Ishikawa (cell line): ENCODE measurements around the gene DGLUCY.

Source experiments
- EGR1 ChIP-seq: IDR thresholded peaks from 2 replicates; pipeline ENCODE4 v1.6.1; 2012
- EP300 ChIP-seq: IDR thresholded peaks from 2 replicates; pipeline ENCODE4 v1.6.1; 2012; ENCODE audit warnings: borderline replicate concordance
- FOXM1 ChIP-seq: IDR thresholded peaks from 2 replicates; pipeline ENCODE4 v1.6.1; 2012; ENCODE audit warnings: low read depth, borderline replicate concordance
- RAD21 ChIP-seq: IDR thresholded peaks from 2 replicates; pipeline ENCODE4 v1.6.1; 2012; ENCODE audit warnings: low read depth
- REST ChIP-seq: IDR thresholded peaks from 2 replicates; pipeline ENCODE4 v1.6.1; 2012; ENCODE audit warnings: low read depth, mild to moderate bottlenecking
- TAF1 ChIP-seq: IDR thresholded peaks from 2 replicates; pipeline ENCODE4 v1.6.1; 2012; ENCODE audit warnings: low read depth, mild to moderate bottlenecking
- TCF12 ChIP-seq: IDR thresholded peaks from 2 replicates; pipeline ENCODE4 v1.6.1; 2012; ENCODE audit warnings: low read depth
- TEAD4 ChIP-seq: IDR thresholded peaks from 2 replicates; pipeline ENCODE4 v1.6.1; 2012

- TF ChIP-seq REST (no peak), TAF1 (no peak), RAD21 (no peak), TCF12 (no peak), TEAD4 (no peak), EGR1 (no peak), EP300 (no peak), FOXM1 (no peak)
Measured at GRCh38 chr14:91088585-91089235, 25.2 kb upstream of the DGLUCY start.
